Stimulated activated CD8-positive, alpha-beta memory T cell treated with anti-CD3 and anti-CD28 coated beads, Interleukin-2, amount 100 ng/mL, for 1 hour (primary cell): ENCODE results near the gene CCNG1.
"Not testable (repeated sequence)": the region's sequence is repeated elsewhere in the genome, so short reads cannot be mapped to it uniquely, and the experiment has no call there.

ENCODE experiments used
- DNase-seq, 2 donors: peaks; one replicate each; pipeline ENCODE4 v3.0.0-alpha.2; 2020; ENCODE audit warnings: low read depth in 2 of 2

CCNG1 gene

GRCh38 chr5:163437309-163438182 lies at the start of gene CCNG1:
TSS of gene CCNG1 (plus strand) at chr5:163437595. CDS start at chr5:163439257, 1,662 bp downstream.
- DNase-seq, result peak; percentile 68 to 77

- no peak for DNase-seq
Measured at GRCh38 chr5:163395792-163396191, 41.6 kb upstream of the CCNG1 start.

GRCh38 chr5:163396818-163397340 lies 40.5 kb upstream of the CCNG1 start:
- DNase-seq, result not testable (repeated sequence)

- no peak for DNase-seq
Measured at GRCh38 chr5:163397354-163397753, 40.0 kb upstream of the CCNG1 start.

- DNase-seq, result no peak
Measured at GRCh38 chr5:163399923-163400322, 37.5 kb upstream of the CCNG1 start.

GRCh38 chr5:163401271-163401670 lies 36.1 kb upstream of the CCNG1 start:
- DNase-seq, result no peak

GRCh38 chr5:163402007-163402406 lies 35.4 kb upstream of the CCNG1 start:
- no peak for DNase-seq

- no peak for DNase-seq
Measured at GRCh38 chr5:163404364-163405173, 32.8 kb upstream of the CCNG1 start.

GRCh38 chr5:163407034-163407655 lies 30.2 kb upstream of the CCNG1 start:
- no peak for DNase-seq

GRCh38 chr5:163408311-163408923 lies 29.0 kb upstream of the CCNG1 start:
- DNase-seq, result peak; percentile 5 to 30

GRCh38 chr5:163409384-163409783 lies 28.0 kb upstream of the CCNG1 start:
- DNase-seq, result no peak

- no peak for DNase-seq
Measured at GRCh38 chr5:163410505-163410904, 26.9 kb upstream of the CCNG1 start.

- DNase-seq, result not testable (repeated sequence)
Measured at GRCh38 chr5:163415673-163416072, 21.7 kb upstream of the CCNG1 start.

GRCh38 chr5:163424836-163425235 lies 12.6 kb upstream of the CCNG1 start:
- no peak for DNase-seq

- DNase-seq, result not testable (repeated sequence)
Measured at GRCh38 chr5:163426128-163426527, 11.3 kb upstream of the CCNG1 start.

- no peak for DNase-seq
Measured at GRCh38 chr5:163432544-163432943, 4.9 kb upstream of the CCNG1 start.

- DNase-seq, result no peak
Measured at GRCh38 chr5:163433271-163433670, 4.1 kb upstream of the CCNG1 start.

- DNase-seq, result no peak
Measured at GRCh38 chr5:163434401-163434866, 3.0 kb upstream of the CCNG1 start.

GRCh38 chr5:163436515-163436914 lies 880 bp upstream of the CCNG1 start:
- no peak for DNase-seq

- no peak for DNase-seq
Measured at GRCh38 chr5:163437011-163437308, 435 bp upstream of the CCNG1 start.

GRCh38 chr5:163439092-163439425 lies 1.7 kb downstream of the CCNG1 start:
- DNase-seq, result no peak

- DNase-seq, result no peak
Measured at GRCh38 chr5:163440954-163441353, 3.6 kb downstream of the CCNG1 start.
